ENCODE data around the gene FHIT. TPM values are rescaled to one million over a fixed set of nuclear protein-coding genes. Genes with fewer than 3 reads are reported as not detected.
A peak's percentile ranks its signal among the peaks of the same experiment; 100 is the strongest.

The FHIT gene
- total and polyA plus RNA-seq, 2 of the 4 experiments (the other 2 are of a cell fraction), result 0.07 TPM; not detected in 1

GRCh38 chr3:59759298-59760031 is 1491.8 kb downstream of the FHIT start:
- POLR2A ChIA-PET (ENCODE audit: unreplicated experiment), result no interaction called here
- no peak overlapping the region for H2AK9ac ChIP-seq (replicated peaks; ENCODE audit: low read depth, low read length, poor library complexity)
- no peak overlapping the region for H3K27ac ChIP-seq (ENCODE audit: insufficient read depth, low read length)
- no peak overlapping the region for H3K56ac ChIP-seq (ENCODE audit: extremely low read depth, insufficient read depth, low read length)
- H3K4me2 ChIP-seq (ENCODE audit: low read depth, low read length), result no peak overlapping the region
- no peak overlapping the region for H3K23ac ChIP-seq (ENCODE audit: low read depth, low read length)
- H3K36me3 ChIP-seq (ENCODE audit: control insufficient read depth, insufficient read depth, low read length), result no peaks in the 10 kb centered on the region
- no peak overlapping the region for H2AK5ac ChIP-seq (ENCODE audit: low read depth, low read length)
- 69% methylated on average over 4 of the region's 6 CpGs; no CpG with 5 or more reads in 1 of the 2 experiments for WGBS, 2 experiments (ENCODE audit: extremely low coverage in 2 of 2, insufficient read length in 1 of 2)
- TF ChIP-seq BHLHE40 (IDR thresholded peaks at IDR 0.05; ENCODE audit: low read depth, low read length) (no peak), POLR2A (IDR thresholded peaks at IDR 0.05; ENCODE audit: low read depth, low read length) (no peak), SMC3 (IDR thresholded peaks at IDR 0.05; ENCODE audit: low read depth, low read length) (no peak), MAFK (IDR thresholded peaks at IDR 0.05; ENCODE audit: low read depth, low read length) (no peak), MAZ (IDR thresholded peaks at IDR 0.05; ENCODE audit: borderline replicate concordance, low read depth, low read length) (no peak), NFE2L2 (IDR thresholded peaks at IDR 0.05; ENCODE audit: low read depth, low read length) (no peak), CHD1 (IDR thresholded peaks at IDR 0.05; ENCODE audit: low read depth, low read length) (no peak), CEBPB (IDR thresholded peaks at IDR 0.05; ENCODE audit: low read depth, low read length) (no peak), RCOR1 (IDR thresholded peaks at IDR 0.05; ENCODE audit: insufficient replicate concordance, low read length) (no peak), CTCF (conservative IDR thresholded peaks at IDR 0.05; ENCODE audit: low read depth, low read length) (no peak), USF2 (IDR thresholded peaks at IDR 0.05; ENCODE audit: low read depth, low read length) (no peak), FOS (IDR thresholded peaks at IDR 0.05; ENCODE audit: low read depth, low read length) (no peak), RAD21 (IDR thresholded peaks at IDR 0.05; ENCODE audit: low read length) (no peak), MXI1 (IDR thresholded peaks at IDR 0.05; ENCODE audit: borderline replicate concordance, low read depth, low read length) (no peak), RFX5 (IDR thresholded peaks at IDR 0.05; ENCODE audit: low read depth, low read length) (no peak)
- peak overlapping the region; percentile 45; the same call in 1 of the 2 replicates for H4K91ac ChIP-seq (ENCODE audit: insufficient read depth, low read depth, low read length)
- dilution Hi-C loops (cut with HindIII; ENCODE audit: low sequenced_read_pairs, unreplicated experiment) (no loop called here), intact Hi-C loops (cut with micrococcal nuclease) (no loop called here), in situ Hi-C loops (cut with MboI; ENCODE audit: low sequenced_read_pairs) (no loop called here)
- no peak overlapping the region for H3K4ac ChIP-seq (ENCODE audit: low read depth, low read length)
- ATAC-seq (ENCODE audit: low read depth), result no peak
- H3K4me1 ChIP-seq (ENCODE audit: control insufficient read depth, insufficient read depth, low read length), result peaks cover 14% of the 10 kb centered on the region; the same call in 1 of the 2 replicates
- no peak overlapping the region; the same call in 2 of the 3 replicates for H2BK15ac ChIP-seq (ENCODE audit: low read depth, low read length)
- H2AFZ ChIP-seq (replicated peaks; ENCODE audit: low read length, poor library complexity), result no peak overlapping the region
- peak overlapping the region; percentile 40; the same call in 1 of the 2 replicates for H3K18ac ChIP-seq (ENCODE audit: low read depth, low read length)
- no peak overlapping the region for H2BK5ac ChIP-seq (ENCODE audit: low read depth, low read length, poor library complexity, severe bottlenecking)
- H3K4me3 ChIP-seq (ENCODE audit: insufficient read depth, low read depth, low read length), result no peak overlapping the region
- H3K79me1 ChIP-seq (ENCODE audit: low read depth in 1 of 2, low read length in 2 of 2), result no peaks in the 10 kb centered on the region
- H3K9ac ChIP-seq (ENCODE audit: low read depth, low read length), result no peak overlapping the region
- H4K5ac ChIP-seq (ENCODE audit: low read depth, low read length), result peak overlapping the region; percentile 55; the same call in 1 of the 2 replicates
- no peak overlapping the region for H2BK20ac ChIP-seq (ENCODE audit: low read depth, low read length)
- H3K27me3 ChIP-seq (ENCODE audit: control insufficient read depth, insufficient read depth, low read length), result no peaks in the 10 kb centered on the region; the same call in 1 of the 2 replicates
- CTCF ChIA-PET, result no interaction called here
- no peaks in the 10 kb centered on the region for H4K20me1 ChIP-seq (ENCODE audit: insufficient read depth, low read length)
- DNase-seq, result no peak
- 0 out of 2 replicates have a peak overlapping the region, but pooled peaks have one; percentile 22 for H2BK120ac ChIP-seq (ENCODE audit: low read depth, low read length)
- no peaks in the 10 kb centered on the region for H3K9me3 ChIP-seq (ENCODE audit: control insufficient read depth, insufficient read depth, low read length)
- no peak overlapping the region for H3K14ac ChIP-seq (replicated peaks; ENCODE audit: low read depth, low read length)
- H3K9me1 ChIP-seq (ENCODE audit: insufficient read depth, low read length), result no peaks in the 10 kb centered on the region
- BruUV-seq (replicated peaks), result no TSS peak
- H4K8ac ChIP-seq (ENCODE audit: low read depth in 2 of 2, low read length in 2 of 2), result no peak overlapping the region
